Loucy (cell line): ENCODE data around the gene FOXQ1.

ENCODE experiments used
- H2AFZ ChIP-seq: fragments of 200-600 bp; sonication (generic); 2 replicates; pipeline ENCODE4 v1.6.0; 2016; ENCODE audit warnings: antibody characterized with exemption, mild to moderate bottlenecking, low read length, moderate library complexity
- H3F3A ChIP-seq: fragments of 200-600 bp; 2 replicates; pipeline ENCODE4 v1.6.0; 2016; ENCODE audit warnings: antibody characterized with exemption, low read depth, mild to moderate bottlenecking
- H3K27me3 ChIP-seq: fragments of 200-600 bp; sonication (generic); 2 replicates; pipeline ENCODE4 v1.6.1; 2014; ENCODE audit warnings: low read length, mild to moderate bottlenecking; ENCODE audit not compliant: insufficient read depth, poor library complexity, severe bottlenecking
- H3K36me3 ChIP-seq: fragments of 200-600 bp; sonication (generic); 2 replicates; pipeline ENCODE4 v1.6.1; 2016; ENCODE audit warnings: low read length; ENCODE audit not compliant: insufficient read depth
- H3K4me1 ChIP-seq: fragments of 200-600 bp; sonication (generic); 2 replicates; pipeline ENCODE4 v1.5.1; 2014; ENCODE audit warnings: low read length, mild to moderate bottlenecking; ENCODE audit not compliant: insufficient read depth, poor library complexity, severe bottlenecking
- H3K4me2 ChIP-seq: fragments of 200-600 bp; sonication (generic); 2 replicates; pipeline ENCODE4 v1.6.0; 2014; ENCODE audit warnings: antibody characterized with exemption, low read length, low read depth, mild to moderate bottlenecking; ENCODE audit not compliant: poor library complexity, severe bottlenecking
- H3K4me3 ChIP-seq: fragments of 200-600 bp; sonication (generic); 2 replicates; pipeline ENCODE4 v1.5.1; 2014; ENCODE audit warnings: low read length, mild to moderate bottlenecking, mixed read lengths; ENCODE audit not compliant: poor library complexity, severe bottlenecking
- H3K79me2 ChIP-seq: fragments of 200-600 bp; sonication (generic); 2 replicates; pipeline ENCODE4 v1.6.1; 2014; ENCODE audit warnings: low read length; ENCODE audit not compliant: insufficient read depth
- H3K9ac ChIP-seq: fragments of 200-600 bp; sonication (generic); 2 replicates; pipeline ENCODE4 v1.6.0; 2014; ENCODE audit warnings: mild to moderate bottlenecking, low read depth, low read length, moderate library complexity; ENCODE audit not compliant: poor library complexity, severe bottlenecking
- H3K9me2 ChIP-seq: fragments of 200-600 bp; sonication (generic); replicated peaks from 2 replicates; pipeline ENCODE4 v1.6.1; 2016; ENCODE audit warnings: low read depth, low read length, mixed read lengths
- H3K9me3 ChIP-seq: fragments of 200-600 bp; sonication (generic); 2 replicates; pipeline ENCODE4 v1.6.1; 2014; ENCODE audit warnings: mild to moderate bottlenecking, antibody characterized with exemption, low read length, low read depth; ENCODE audit not compliant: insufficient read depth
- H4K20me1 ChIP-seq: fragments of 200-600 bp; sonication (generic); 2 replicates; pipeline ENCODE4 v1.6.0; 2014; ENCODE audit warnings: antibody characterized with exemption, low read length, mild to moderate bottlenecking; ENCODE audit not compliant: insufficient read depth, poor library complexity, severe bottlenecking
- EZH2phosphoT487 ChIP-seq: fragments of 200-600 bp; IDR thresholded peaks from 2 replicates; pipeline ENCODE4 v1.6.1; 2018; ENCODE audit warnings: antibody characterized with exemption, mild to moderate bottlenecking, moderate library complexity, borderline replicate concordance
- TF ChIP-seq, protein P1 (sequence below): fragments of 200-600 bp; sonication (generic); conservative IDR thresholded peaks from 2 replicates; pipeline ENCODE4 v1.5.1; 2014; ENCODE audit warnings: mild to moderate bottlenecking, antibody characterized with exemption, low read length

FOXQ1 gene

DNA sequence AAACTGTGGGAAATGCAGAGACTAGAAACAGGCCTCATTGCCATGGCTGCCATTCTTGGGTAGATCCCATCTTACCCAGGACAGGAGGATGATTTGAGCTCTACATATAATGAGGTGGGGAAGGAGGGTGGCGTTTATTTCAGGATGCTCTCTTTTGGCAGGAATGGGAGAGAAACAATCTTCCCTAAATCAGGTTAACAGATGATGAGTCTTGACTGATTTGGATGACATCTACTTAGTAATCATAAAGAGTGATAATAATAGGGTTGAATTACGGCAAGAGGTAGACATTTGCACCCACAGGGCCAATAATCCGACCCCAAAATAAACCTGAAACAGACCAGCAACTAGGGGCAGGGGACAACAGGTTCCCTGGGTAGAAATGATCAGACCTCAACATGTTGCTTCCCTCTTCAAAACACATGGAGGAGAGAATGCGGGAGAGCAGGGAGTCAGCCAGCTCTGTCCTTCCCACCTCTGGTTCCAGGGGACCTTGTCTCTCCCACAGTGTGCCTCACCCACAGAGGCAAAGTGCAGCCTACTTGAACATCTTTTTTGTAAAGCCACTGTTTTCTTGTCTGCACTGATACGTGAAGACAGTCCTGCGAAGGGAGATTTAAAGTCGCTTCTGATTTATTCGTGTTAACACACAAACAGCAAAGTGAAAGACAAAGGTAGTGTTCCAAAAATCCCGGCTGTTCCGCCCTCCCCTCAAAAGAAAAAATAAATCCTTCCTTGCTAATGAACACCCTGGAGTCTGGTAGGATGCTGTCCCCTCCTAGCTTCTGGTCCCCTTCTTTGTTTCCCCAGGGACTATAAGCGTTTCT lies 3.9 kb downstream of the FOXQ1 start:
- Histone ChIP-seq H3K36me3 (no peaks in the 10 kb centered on the region), H3K4me2 (no peak overlapping the region), H3F3A (no peaks in the 10 kb centered on the region), H3K27me3 (no peaks in the 10 kb centered on the region), H3K9me3 (no peaks in the 10 kb centered on the region), H3K9me2 (no peaks in the 10 kb centered on the region), H2AFZ (no peak overlapping the region), H3K9ac (no peak overlapping the region), H4K20me1 (no peaks in the 10 kb centered on the region), H3K4me3 (no peak overlapping the region), H3K4me1 (no peaks in the 10 kb centered on the region), H3K79me2 (no peaks in the 10 kb centered on the region)
- TF ChIP-seq EZH2phosphoT487: no peak
- TF ChIP-seq, protein P1, sequence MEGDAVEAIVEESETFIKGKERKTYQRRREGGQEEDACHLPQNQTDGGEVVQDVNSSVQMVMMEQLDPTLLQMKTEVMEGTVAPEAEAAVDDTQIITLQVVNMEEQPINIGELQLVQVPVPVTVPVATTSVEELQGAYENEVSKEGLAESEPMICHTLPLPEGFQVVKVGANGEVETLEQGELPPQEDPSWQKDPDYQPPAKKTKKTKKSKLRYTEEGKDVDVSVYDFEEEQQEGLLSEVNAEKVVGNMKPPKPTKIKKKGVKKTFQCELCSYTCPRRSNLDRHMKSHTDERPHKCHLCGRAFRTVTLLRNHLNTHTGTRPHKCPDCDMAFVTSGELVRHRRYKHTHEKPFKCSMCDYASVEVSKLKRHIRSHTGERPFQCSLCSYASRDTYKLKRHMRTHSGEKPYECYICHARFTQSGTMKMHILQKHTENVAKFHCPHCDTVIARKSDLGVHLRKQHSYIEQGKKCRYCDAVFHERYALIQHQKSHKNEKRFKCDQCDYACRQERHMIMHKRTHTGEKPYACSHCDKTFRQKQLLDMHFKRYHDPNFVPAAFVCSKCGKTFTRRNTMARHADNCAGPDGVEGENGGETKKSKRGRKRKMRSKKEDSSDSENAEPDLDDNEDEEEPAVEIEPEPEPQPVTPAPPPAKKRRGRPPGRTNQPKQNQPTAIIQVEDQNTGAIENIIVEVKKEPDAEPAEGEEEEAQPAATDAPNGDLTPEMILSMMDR: no peak

DNA sequence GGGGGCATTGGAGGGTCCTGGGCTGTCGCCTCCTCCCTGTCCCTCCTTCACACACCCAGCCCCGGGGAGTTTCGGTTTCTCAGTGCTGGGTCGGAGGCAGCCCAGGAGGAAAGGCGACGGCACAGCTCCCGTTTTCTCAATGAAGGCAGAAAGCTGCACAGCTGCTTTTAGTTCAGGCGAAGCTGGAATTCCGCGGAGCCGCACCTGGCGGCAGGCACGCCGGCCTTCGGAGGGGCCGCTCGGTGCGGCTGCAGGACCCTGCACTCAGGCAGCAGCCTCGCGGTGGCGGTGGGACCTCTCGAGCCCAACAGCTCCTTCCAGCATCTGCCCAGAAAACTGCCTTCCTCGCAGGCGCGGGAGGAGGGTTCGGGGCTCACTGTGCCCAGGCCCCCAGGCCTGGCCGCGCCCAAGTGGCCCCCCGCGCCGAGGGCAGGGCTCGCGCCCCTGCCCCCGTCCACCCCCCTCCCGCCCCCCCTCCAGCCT lies 4.6 kb downstream of the FOXQ1 start:
- Histone ChIP-seq H2AFZ (no peak overlapping the region), H3K9ac (no peak overlapping the region), H3K27me3 (no peaks in the 10 kb centered on the region), H3K4me1 (peaks cover 5% of the 10 kb centered on the region), H3K4me2 (no peak overlapping the region), H3K9me3 (no peaks in the 10 kb centered on the region), H4K20me1 (no peaks in the 10 kb centered on the region), H3K4me3 (no peak overlapping the region), H3K9me2 (no peaks in the 10 kb centered on the region), H3F3A (no peaks in the 10 kb centered on the region), H3K79me2 (no peaks in the 10 kb centered on the region), H3K36me3 (no peaks in the 10 kb centered on the region)
- TF ChIP-seq EZH2phosphoT487: no peak
- TF ChIP-seq, protein P1: no peak

DNA sequence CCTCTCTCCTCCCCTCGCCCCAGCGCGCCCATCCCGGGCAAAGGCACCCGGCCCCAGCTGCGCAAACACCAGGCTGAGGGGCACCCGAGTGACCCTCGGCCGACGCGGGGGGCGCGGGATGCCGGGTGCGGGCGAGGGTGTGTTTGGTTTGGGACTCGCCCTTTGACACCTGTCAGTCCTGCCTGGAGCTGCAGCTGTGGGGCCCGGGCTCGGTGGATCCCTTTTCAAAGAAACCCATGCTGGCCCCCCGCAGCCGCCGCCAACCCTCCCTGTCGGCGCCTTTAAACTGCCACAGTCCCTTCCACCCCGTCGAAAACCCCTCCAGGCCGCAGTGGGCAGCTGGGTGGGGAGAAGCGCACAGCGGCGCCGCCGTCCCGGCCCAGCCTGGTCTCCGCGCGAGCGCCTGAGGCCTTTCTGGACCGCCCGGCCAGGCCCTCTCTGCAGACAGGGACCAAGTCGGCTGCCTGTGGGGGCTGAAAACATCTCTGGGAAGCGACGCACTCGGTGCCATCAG lies 5.5 kb downstream of the FOXQ1 start:
- Histone ChIP-seq H3K36me3 (no peaks in the 10 kb centered on the region), H3K9me2 (no peaks in the 10 kb centered on the region), H4K20me1 (no peaks in the 10 kb centered on the region), H2AFZ (no peak overlapping the region), H3K4me2 (no peak overlapping the region), H3F3A (no peaks in the 10 kb centered on the region), H3K79me2 (no peaks in the 10 kb centered on the region), H3K4me1 (peaks cover 9% of the 10 kb centered on the region), H3K9me3 (no peaks in the 10 kb centered on the region), H3K27me3 (no peaks in the 10 kb centered on the region), H3K9ac (no peak overlapping the region), H3K4me3 (no peak overlapping the region)
- TF ChIP-seq, protein P1: no peak
- TF ChIP-seq EZH2phosphoT487: no peak
